ENCODE measurements around the gene PABPC1L. TPM values are rescaled to one million over a fixed set of nuclear protein-coding genes. Genes with fewer than 3 reads are reported as not detected.

PABPC1L gene
- total RNA-seq, 1 experiment from 2014 or later = 83.5 TPM

GRCh38 chr20:44914924-44915323, 5.1 kb downstream of the PABPC1L start:
- Histone ChIP-seq H3K27ac (ENCODE audit: insufficient read length, low read depth, low read length) (no peak overlapping the region), H3K9me3 (ENCODE audit: control insufficient read depth, low read depth, low read length) (no peaks in the 10 kb centered on the region), H3K79me1 (ENCODE audit: insufficient read depth, low read depth, low read length, poor library complexity, severe bottlenecking) (no peaks in the 10 kb centered on the region), H3T11ph (ENCODE audit: low read length) (no peak overlapping the region), H3K14ac (ENCODE audit: insufficient read depth, low read length) (no peak overlapping the region), H3K4ac (ENCODE audit: low read depth, low read length) (no peak overlapping the region), H3K27me3 (ENCODE audit: insufficient read depth, low read length) (no peaks in the 10 kb centered on the region), H3K4me1 (ENCODE audit: insufficient read depth, low read length) (peaks cover 3% of the 10 kb centered on the region; the same call in 1 of the 2 replicates), H2BK120ac (ENCODE audit: low read depth, low read length, poor library complexity, severe bottlenecking) (no peak overlapping the region), H2BK12ac (ENCODE audit: insufficient read length, low read depth, low read length) (no peak overlapping the region), H4K91ac (ENCODE audit: insufficient read length, low read depth, low read length) (no peak overlapping the region), H4K20me1 (ENCODE audit: control insufficient read depth, insufficient read depth, insufficient read length) (no peaks in the 10 kb centered on the region), H4K5ac (ENCODE audit: insufficient read length, low read depth, low read length) (no peak overlapping the region), H3K79me2 (ENCODE audit: insufficient read depth, low read length) (no peaks in the 10 kb centered on the region), H2AFZ (ENCODE audit: low read length) (no peak overlapping the region), H2BK15ac (ENCODE audit: low read depth, low read length) (no peak overlapping the region), H2BK20ac (ENCODE audit: low read depth, low read length, poor library complexity, severe bottlenecking) (no peak overlapping the region), H3K18ac (ENCODE audit: insufficient read length, low read depth, low read length) (no peak overlapping the region), H4K8ac (replicated peaks; ENCODE audit: insufficient read length, low read depth, low read length) (no peak overlapping the region), H3K23me2 (ENCODE audit: insufficient read length, low read depth, low read length, poor library complexity, severe bottlenecking) (peaks cover 8% of the 10 kb centered on the region), H3K4me2 (ENCODE audit: insufficient read depth, insufficient read length, low read length) (no peak overlapping the region), H3K23ac (ENCODE audit: insufficient read length, low read depth, low read length) (no peak overlapping the region), H2AK5ac (ENCODE audit: insufficient read length, low read length) (no peak overlapping the region), H3K9ac (ENCODE audit: extremely low read depth, insufficient read length, low read length) (no peak overlapping the region), H3K56ac (ENCODE audit: insufficient read length, low read depth, low read length) (no peak overlapping the region), H2BK5ac (ENCODE audit: insufficient read length, low read length) (no peak overlapping the region)
- H3K4me3 Mint-ChIP-seq = no peak overlapping the region
- no peak for DNase-seq
- H3K27me3 Mint-ChIP-seq (ENCODE audit: low read depth) = no peaks in the 10 kb centered on the region
- H3K27ac Mint-ChIP-seq = no peak overlapping the region
- H3K9me3 Mint-ChIP-seq = no peaks in the 10 kb centered on the region
- H3K36me3 Mint-ChIP-seq (ENCODE audit: insufficient read depth in 1 of 3, low read depth in 3 of 3) = peaks cover 29 to 73% (median 57%) of the 10 kb centered on the region in 3 experiments; a peak in 6 of 7 replicates
- WGBS (ENCODE audit: extremely low coverage, insufficient read length, low lambda C conversion rate) = no CpG with 5 or more reads among the region's 1 CpG
- TF ChIP-seq CTCF (conservative IDR thresholded peaks at IDR 0.05) = no peak
- H3K4me1 Mint-ChIP-seq = peaks cover 17 to 26% of the 10 kb centered on the region in 2 experiments
